HCT116 (cell line): ENCODE results near the gene TMEM266. TPM values are rescaled to one million over a fixed set of nuclear protein-coding genes. Genes with fewer than 3 reads are reported as not detected.
A peak's percentile ranks its signal among the peaks of the same experiment; 100 is the strongest.

Experiments
- ATAC-seq: fragments of 200-7000 bp; cut with Tn5 transposase; 2 replicates; pipeline ENCODE4 v1.9.1; 2020; ENCODE audit warnings: mild to moderate bottlenecking, moderate library complexity
- BruUV-seq: library from RNA; stranded (reverse); fragments of 400-500 nt; replicated peaks from 2 replicates; lab custom pipeline; 2021; lab: Mats Ljungman, UMichigan
- CTCF ChIA-PET: fragments of 300-600 bp; sonication (Branson Sonifier 250); formaldehyde crosslinking; loops from one replicate; lab custom pipeline; 2021; ENCODE audit warnings: antibody characterized with exemption; lab: Charles Lee
- POLR2A ChIA-PET: fragments of 300-600, 350-600 bp; sonication (Branson Sonifier 250); formaldehyde crosslinking; loops from one replicate; lab custom pipeline; 2021; ENCODE audit warnings: antibody characterized with exemption; lab: Charles Lee
- RAD21 ChIA-PET, 2 experiments: fragments of 300-600 bp; sonication (Branson Sonifier 250); formaldehyde crosslinking; loops; one replicate each; lab custom pipeline; 2023; ENCODE audit warnings: low total read pairs in 2 of 2; ENCODE audit not compliant: uncharacterized antibody in 2 of 2, unreplicated experiment in 2 of 2, low non-redundant PET in 1 of 2; lab: Charles Lee
- DNase-seq: peaks from one replicate; pipeline ENCODE4 v3.0.0-alpha.2; 2010; ENCODE audit warnings: low read depth, low spot score
- H2AFZ ChIP-seq: fragments of 200-600 bp; shearing (Covaris generic), sonication (generic); 2 replicates; pipeline ENCODE4 v1.6.1; 2017; ENCODE audit warnings: low read depth, mixed run types, mixed read lengths, antibody characterized with exemption, low read length; ENCODE audit not compliant: poor library complexity, severe bottlenecking
- H3K27ac ChIP-seq: 2 replicates; pipeline ENCODE4 v1.5.1; 2012; ENCODE audit warnings: low read depth, low read length
- H3K27me3 ChIP-seq: fragments of 200-600 bp; sonication (generic); 2 replicates; pipeline ENCODE4 v1.6.1; 2016; ENCODE audit warnings: mixed run types, low read length, mixed read lengths; ENCODE audit not compliant: insufficient read depth
- H3K36me3 ChIP-seq, 2 experiments: fragments of 200-500 bp in 1 of 2; fragments of 200-600 bp in 1 of 2; sonication (Bioruptor generic) in 1 of 2; sonication (generic) in 1 of 2; 2 replicates each; pipeline versions ENCODE4 v1.5.1 to v1.6.1; 2014 to 2016; ENCODE audit warnings: low read length in 2 of 2, inconsistent platforms in 1 of 2, mixed read lengths in 1 of 2, mixed run types in 1 of 2; ENCODE audit not compliant: insufficient read depth in 2 of 2, control insufficient read depth in 1 of 2
- H3K4me1 ChIP-seq, 2 experiments: fragments of 200-600 bp in 1 of 2; sonication (generic) in 1 of 2; 2 replicates each; pipeline versions ENCODE4 v1.5.1 to v1.6.1; 2012 to 2017; ENCODE audit warnings: low read length in 2 of 2, inconsistent platforms in 1 of 2, mild to moderate bottlenecking in 1 of 2, mixed read lengths in 1 of 2, mixed run types in 1 of 2, moderate library complexity in 1 of 2; ENCODE audit not compliant: insufficient read depth in 2 of 2, control insufficient read depth in 1 of 2
- H3K4me2 ChIP-seq: fragments of 200-600 bp; sonication (generic); 2 replicates; pipeline ENCODE4 v1.6.1; 2017; ENCODE audit warnings: mixed run types, low read length, mixed read lengths
- H3K4me3 ChIP-seq, 2 experiments: fragments of 200-600 bp in 1 of 2; sonication (generic) in 1 of 2; replicated peaks in 1 of 2; 2 replicates each; pipeline ENCODE4 v1.5.1; 2011 to 2016; ENCODE audit warnings: low read length in 2 of 2, control low read depth in 1 of 2, low read depth in 1 of 2, mild to moderate bottlenecking in 1 of 2, mixed read lengths in 1 of 2, mixed run types in 1 of 2
- H3K79me2 ChIP-seq: fragments of 200-600 bp; sonication (generic); 2 replicates; pipeline ENCODE4 v1.6.1; 2017; ENCODE audit warnings: mild to moderate bottlenecking, mixed run types, low read length, moderate library complexity, mixed read lengths; ENCODE audit not compliant: insufficient read depth
- H3K9ac ChIP-seq: fragments of 200-600 bp; sonication (generic); 2 replicates; pipeline ENCODE4 v1.6.1; 2016; ENCODE audit warnings: low read length, mixed read lengths
- H3K9me2 ChIP-seq: fragments of 200-600 bp; sonication (generic), shearing (Covaris generic); 2 replicates; pipeline ENCODE4 v1.6.1; 2017; ENCODE audit warnings: mixed run types, mild to moderate bottlenecking, moderate library complexity; ENCODE audit not compliant: insufficient read depth
- H3K9me3 ChIP-seq, 2 experiments: fragments of 200-500 bp in 1 of 2; fragments of 200-600 bp in 1 of 2; sonication (Bioruptor generic) in 1 of 2; sonication (generic) in 1 of 2; 2 replicates each; pipeline ENCODE4 v1.6.1; 2014 to 2017; ENCODE audit warnings: low read length in 2 of 2, mixed read lengths in 2 of 2, inconsistent platforms in 1 of 2, low read depth in 1 of 2, mild to moderate bottlenecking in 1 of 2, mixed run types in 1 of 2, moderate library complexity in 1 of 2; ENCODE audit not compliant: control insufficient read depth in 1 of 2, insufficient read depth in 1 of 2
- H4K20me1 ChIP-seq: fragments of 200-600 bp; sonication (generic), shearing (Covaris generic); 2 replicates; pipeline ENCODE4 v1.6.1; 2017; ENCODE audit warnings: mixed run types, mild to moderate bottlenecking, moderate library complexity; ENCODE audit not compliant: insufficient read depth
- CEBPB ChIP-seq: IDR thresholded peaks from 2 replicates; pipeline ENCODE4 v1.6.1; 2012; ENCODE audit warnings: low read depth
- CTCF ChIP-seq, 3 experiments: fragments of 200-600 bp in 1 of 3; sonication (generic) in 1 of 3; IDR thresholded peaks in 2 of 3; conservative IDR thresholded peaks in 1 of 3; 2 replicates each; pipeline ENCODE4 v1.5.1; 2012 to 2017; ENCODE audit warnings: low read depth in 2 of 3, low read length in 2 of 3, antibody characterized with exemption in 1 of 3, borderline replicate concordance in 1 of 3, control low read depth in 1 of 3, mild to moderate bottlenecking in 1 of 3, mixed read lengths in 1 of 3, mixed run types in 1 of 3, moderate library complexity in 1 of 3; ENCODE audit not compliant: insufficient read depth in 1 of 3
- EGR1 ChIP-seq: IDR thresholded peaks from 2 replicates; pipeline ENCODE4 v1.6.1; 2012; ENCODE audit warnings: low read depth
- ELF1 ChIP-seq: IDR thresholded peaks from 2 replicates; pipeline ENCODE4 v1.6.1; 2012; ENCODE audit warnings: low read depth, borderline replicate concordance
- EZH2 ChIP-seq: fragments of 200-600 bp; sonication (generic); IDR thresholded peaks from 2 replicates; pipeline ENCODE4 v1.6.1; 2017; ENCODE audit warnings: antibody characterized with exemption, mixed run types
- EZH2phosphoT487 ChIP-seq: fragments of 200-600 bp; IDR thresholded peaks from 2 replicates; pipeline ENCODE4 v1.6.1; 2018; ENCODE audit warnings: antibody characterized with exemption, borderline replicate concordance
- FOSL1 ChIP-seq: IDR thresholded peaks from 2 replicates; pipeline ENCODE4 v1.6.1; 2012; ENCODE audit warnings: low read depth
- JUND ChIP-seq: IDR thresholded peaks from 2 replicates; pipeline ENCODE4 v1.6.1; 2012
- MAX ChIP-seq: IDR thresholded peaks from 2 replicates; pipeline ENCODE4 v1.6.1; 2012
- POLR2A ChIP-seq: IDR thresholded peaks from 2 replicates; pipeline ENCODE4 v1.7.0; 2011; ENCODE audit warnings: borderline replicate concordance; ENCODE audit not compliant: insufficient read depth, insufficient read length; ENCODE audit errors: extremely low read depth
- RAD21 ChIP-seq: IDR thresholded peaks from 2 replicates; pipeline ENCODE4 v1.6.1; 2012; ENCODE audit warnings: low read depth, mild to moderate bottlenecking
- REST ChIP-seq: IDR thresholded peaks from 2 replicates; pipeline ENCODE4 v1.6.1; 2012; ENCODE audit warnings: low read depth
- SIN3A ChIP-seq: IDR thresholded peaks from 2 replicates; pipeline ENCODE4 v1.6.1; 2012; ENCODE audit warnings: low read depth
- SP1 ChIP-seq: IDR thresholded peaks from 2 replicates; pipeline ENCODE4 v1.6.1; 2012; ENCODE audit warnings: low read depth
- SRF ChIP-seq: IDR thresholded peaks from 2 replicates; pipeline ENCODE4 v1.6.1; 2012; ENCODE audit warnings: low read depth
- TCF7L2 ChIP-seq: IDR thresholded peaks from 2 replicates; pipeline ENCODE4 v1.7.0; 2011; ENCODE audit warnings: borderline replicate concordance, inconsistent platforms; ENCODE audit not compliant: insufficient read depth, insufficient read length; ENCODE audit errors: extremely low read depth
- YY1 ChIP-seq: IDR thresholded peaks from 2 replicates; pipeline ENCODE4 v1.6.1; 2011; ENCODE audit warnings: low read length, low read depth, moderate library complexity, mild to moderate bottlenecking; ENCODE audit not compliant: insufficient replicate concordance; ENCODE audit errors: extremely low read depth
- ZNF274 ChIP-seq: fragments of 200-500 bp; sonication (Bioruptor generic); IDR thresholded peaks from 2 replicates; pipeline ENCODE4 v1.6.1; 2014; ENCODE audit warnings: mild to moderate bottlenecking, low read depth, low read length, inconsistent platforms
- intact Hi-C: fragments of 100-400 bp; cut with micrococcal nuclease; formaldehyde crosslinking; loops from 2 replicates; pipeline ENCODE4 v1.10.0; 2022
- total RNA-seq: library from RNA; stranded (reverse); gene quantifications from one replicate; pipeline ENCODE4 v1.2.1, GENCODE V29; 2021; ENCODE audit not compliant: unreplicated experiment

Gene TMEM266
- total RNA-seq, 1 experiment from 2014 or later, result 0.91 TPM

DNA sequence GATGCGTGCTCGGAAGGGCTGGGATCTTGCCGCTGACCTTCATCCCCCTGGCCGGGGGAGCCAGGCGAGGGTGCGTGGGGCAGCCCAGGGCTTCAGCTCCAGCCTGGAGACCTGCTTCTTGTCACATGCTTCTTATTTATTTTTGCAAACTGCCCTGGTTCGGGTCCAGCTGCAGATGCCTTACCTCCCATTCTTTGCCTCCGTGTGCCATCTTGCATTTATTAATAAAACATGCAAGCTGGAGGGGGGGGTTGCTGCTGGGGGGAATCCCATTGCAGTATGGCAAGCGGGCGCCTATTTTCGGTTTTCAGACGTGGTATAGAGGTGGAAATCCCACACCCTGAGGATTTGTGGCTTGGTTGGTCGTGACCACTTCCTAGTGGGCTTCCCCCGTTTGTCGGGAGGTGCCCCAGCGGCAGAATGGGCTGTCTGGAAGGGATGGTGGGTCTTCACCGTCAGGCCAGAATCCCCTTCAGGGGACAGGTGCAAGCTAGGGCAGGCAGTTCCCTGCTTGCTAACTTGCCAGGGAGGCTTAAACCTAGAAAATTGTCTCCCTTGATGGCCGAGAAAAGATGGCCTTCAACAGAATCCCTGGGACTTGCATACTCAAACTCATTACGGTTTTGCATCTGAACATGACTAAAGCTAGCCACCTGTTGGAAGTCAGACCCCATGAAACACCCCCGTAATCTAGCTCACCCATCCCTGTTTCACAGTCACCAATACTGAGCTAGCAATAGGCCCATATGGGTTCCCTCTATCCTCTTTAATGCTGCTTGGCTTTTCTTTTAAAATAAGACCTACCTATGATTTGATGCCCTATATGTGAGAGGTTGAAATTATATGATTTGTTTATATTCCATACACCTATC lies 569 bp downstream of the TMEM266 start:
- ChIA-PET CTCF (interaction anchor here (1.4 to 4.7 kb wide), 3 partner anchors 50 to 79 kb away, joined by 4 to 97 read pairs (median 8); no protein-coding TSS in a partner anchor), POLR2A (interaction anchor here (0.6 to 1.6 kb wide), 2 partner anchors 46 to 79 kb away, joined by 3 to 4 read pairs; no protein-coding TSS in a partner anchor), RAD21 (interaction anchor here (1.3 to 2.0 kb wide), 2 partner anchors 79 kb away, joined by 4 to 6 read pairs; no protein-coding TSS in a partner anchor)
- no peak for DNase-seq
- Histone ChIP-seq H2AFZ (peak overlapping the region; percentile 72), H3K36me3 (no peaks in the 10 kb centered on the region), H3K4me3 (peak overlapping the region; percentile 46 to 58), H3K9ac (peak overlapping the region; percentile 32), H3K4me1 (peaks cover 9 to 30% of the 10 kb centered on the region in 2 experiments), H3K4me2 (peak overlapping the region; percentile 87), H3K9me3 (no peaks in the 10 kb centered on the region), H3K9me2 (peaks cover 4% of the 10 kb centered on the region), H3K27me3 (peaks cover 22% of the 10 kb centered on the region), H3K79me2 (no peaks in the 10 kb centered on the region), H4K20me1 (no peaks in the 10 kb centered on the region), H3K27ac (no peak overlapping the region)
- intact Hi-C loops, result no loop called here
- peak; percentile 42; the same call in 1 of the 2 replicates for ATAC-seq
- no TSS peak for BruUV-seq
- TF ChIP-seq RAD21, result no peak
- TF ChIP-seq YY1, result no peak
- TF ChIP-seq EZH2phosphoT487, result no peak
- no peak for TF ChIP-seq TCF7L2
- TF ChIP-seq SP1, result no peak
- TF ChIP-seq ELF1, result no peak
- no peak for TF ChIP-seq SRF
- no peak for TF ChIP-seq POLR2A
- no peak for TF ChIP-seq FOSL1
- TF ChIP-seq MAX, result no peak
- TF ChIP-seq CEBPB, result no peak
- no peak for TF ChIP-seq EGR1
- no peak for TF ChIP-seq ZNF274
- no peak for TF ChIP-seq CTCF (IDR thresholded peaks at IDR 0.05 in 2 of 3, conservative IDR thresholded peaks at IDR 0.05 in 1 of 3; ENCODE audit: borderline replicate concordance in 1 of 3, insufficient read depth in 1 of 3, low read depth in 2 of 3, low read length in 2 of 3)
- TF ChIP-seq SIN3A, result no peak
- TF ChIP-seq REST, result no peak
- no peak for TF ChIP-seq JUND
- no peak for TF ChIP-seq EZH2
